Activated CD8-positive, alpha-beta memory T cell treated with anti-CD3 and anti-CD28 coated beads for 36 hours (primary cell): ENCODE measurements around the gene KRT82. TPM values are rescaled to one million over a fixed set of nuclear protein-coding genes. Genes with fewer than 3 reads are reported as not detected.

ENCODE experiments used
- CTCF ChIA-PET: fragments of 350-600 bp; sonication (Branson Sonifier 250); formaldehyde crosslinking; loops from one replicate; lab custom pipeline; 2021; ENCODE audit warnings: antibody characterized with exemption; lab: Charles Lee
- POLR2A ChIA-PET: fragments of 350-600 bp; sonication (Branson Sonifier 250); formaldehyde crosslinking; loops from one replicate; lab custom pipeline; 2021; ENCODE audit warnings: antibody characterized with exemption; lab: Charles Lee
- total RNA-seq, 2 experiments: library from RNA; stranded (reverse); gene quantifications; one replicate each; pipeline ENCODE4 v1.2.3, GENCODE V29; 2021

The KRT82 gene
- total RNA-seq, 2 experiments from 2014 or later, result not detected

GRCh38 chr12:52436828-52437474, 30.8 kb upstream of the KRT82 start:
- ChIA-PET POLR2A (no interaction called here), CTCF (no interaction called here)

- ChIA-PET CTCF (no interaction called here), POLR2A (no interaction called here)
Observed at GRCh38 chr12:52436000-52436827, 30.1 kb upstream of the KRT82 start.

GRCh38 chr12:52435659-52435999, 29.5 kb upstream of the KRT82 start:
- POLR2A ChIA-PET, result no interaction called here
- CTCF ChIA-PET, result no interaction called here

GRCh38 chr12:52434760-52435530, 28.8 kb upstream of the KRT82 start:
- CTCF ChIA-PET, result no interaction called here
- POLR2A ChIA-PET, result no interaction called here

GRCh38 chr12:52434081-52434733, 28.1 kb upstream of the KRT82 start, which contains the start of gene KRT75:
Gene KRT75 (minus strand): TSS chr12:52434371. CDS start chr12:52434304, 67 bp downstream.
- POLR2A ChIA-PET, result no interaction called here
- CTCF ChIA-PET, result no interaction called here

- ChIA-PET POLR2A (no interaction called here), CTCF (no interaction called here)
Observed at GRCh38 chr12:52433501-52434080, 27.5 kb upstream of the KRT82 start.

GRCh38 chr12:52432559-52433207, 26.5 kb upstream of the KRT82 start:
- CTCF ChIA-PET, result no interaction called here
- POLR2A ChIA-PET, result no interaction called here

GRCh38 chr12:52428121-52428520, 22.0 kb upstream of the KRT82 start:
- ChIA-PET POLR2A (no interaction called here), CTCF (interaction anchor here (1.7 kb wide), 1 partner anchor 452 kb away, joined by 7 read pairs; no protein-coding TSS in a partner anchor)

GRCh38 chr12:52427083-52427482, 20.9 kb upstream of the KRT82 start:
- ChIA-PET CTCF (interaction anchor here (1.7 kb wide), 1 partner anchor 453 kb away, joined by 7 read pairs; no protein-coding TSS in a partner anchor), POLR2A (no interaction called here)

- POLR2A ChIA-PET, result no interaction called here
- CTCF ChIA-PET, result interaction anchor here (0.6 to 1.2 kb wide), 2 partner anchors 21 to 438 kb away, joined by 3 read pairs; no protein-coding TSS in a partner anchor
Observed at GRCh38 chr12:52426034-52426433, 19.9 kb upstream of the KRT82 start.

GRCh38 chr12:52425466-52425865, 19.3 kb upstream of the KRT82 start:
- POLR2A ChIA-PET, result no interaction called here
- CTCF ChIA-PET, result interaction anchor here (0.6 to 1.2 kb wide), 2 partner anchors 21 to 439 kb away, joined by 3 read pairs; no protein-coding TSS in a partner anchor

GRCh38 chr12:52423661-52424500, 17.7 kb upstream of the KRT82 start:
- ChIA-PET CTCF (no interaction called here), POLR2A (no interaction called here)

GRCh38 chr12:52423035-52423434, 16.9 kb upstream of the KRT82 start:
- ChIA-PET POLR2A (no interaction called here), CTCF (no interaction called here)

GRCh38 chr12:52419656-52420055, 13.5 kb upstream of the KRT82 start:
- POLR2A ChIA-PET, result no interaction called here
- CTCF ChIA-PET, result no interaction called here

- ChIA-PET POLR2A (no interaction called here), CTCF (no interaction called here)
Observed at GRCh38 chr12:52418576-52419110, 12.5 kb upstream of the KRT82 start.

GRCh38 chr12:52417740-52418139, 11.6 kb upstream of the KRT82 start:
- ChIA-PET CTCF (no interaction called here), POLR2A (no interaction called here)

- POLR2A ChIA-PET, result no interaction called here
- CTCF ChIA-PET, result no interaction called here
Observed at GRCh38 chr12:52416795-52417194, 10.7 kb upstream of the KRT82 start.
